K562 (cell line): Measurements from ENCODE around the gene ATXN7. TPM values are rescaled to one million over a fixed set of nuclear protein-coding genes. Genes with fewer than 3 reads are reported as not detected.

ENCODE experiments used
- ATAC-seq: fragments of 200-7000 bp; cut with Tn5 transposase; 3 replicates; pipeline ENCODE4 v1.9.1; 2020; ENCODE audit warnings: moderate library complexity
- BruUV-seq: library from RNA; stranded (reverse); fragments of 400-500 nt; replicated peaks from 2 replicates; lab custom pipeline; 2021; lab: Mats Ljungman, UMichigan
- CTCF ChIA-PET: fragments of 300-600 bp; formaldehyde crosslinking; extraction: SDS; loops from one replicate; lab custom pipeline; 2021; ENCODE audit warnings: low intra/inter-chr PET ratio; lab: Yijun Ruan, JAX
- POLR2A ChIA-PET: fragments of 300-600, 350-650 bp; sonication (Branson Sonifier 250); formaldehyde crosslinking; extraction: SDS; loops from one replicate; lab custom pipeline; 2021; ENCODE audit warnings: antibody characterized with exemption, inconsistent platforms; lab: Yijun Ruan, JAX
- DNase-seq, 4 experiments: peaks; one replicate each; pipeline versions ENCODE4 v3.0.0 to v3.0.0-alpha.2; 2011 to 2018; ENCODE audit warnings: low spot score in 3 of 4, mixed read lengths in 3 of 4; ENCODE audit errors: extremely low read depth in 1 of 4
- FAIRE-seq: peaks from 2 replicates; lab custom pipeline; 2011; peaks lifted over from hg19 to GRCh38; lab: Jason Lieb, UNC
- H2AFZ ChIP-seq: 2 replicates; pipeline ENCODE4 v1.6.0; 2011; ENCODE audit warnings: low read depth, low read length, control low read depth, inconsistent platforms
- H3K27ac ChIP-seq: fragments of 200-600 bp; 3 replicates; pipeline ENCODE4 v1.8.0; 2011; ENCODE audit warnings: low read depth, mild to moderate bottlenecking, control low read depth, inconsistent platforms, low read length, moderate library complexity, mixed read lengths; ENCODE audit errors: extremely low read depth
- H3K27me3 ChIP-seq, 2 experiments: fragments of 300-600 bp in 1 of 2; 2 replicates in 1 of 2; 3 replicates in 1 of 2; pipeline versions ENCODE4 v1.6.0 to v1.8.0; 2011; ENCODE audit warnings: inconsistent platforms in 2 of 2, low read length in 2 of 2, mild to moderate bottlenecking in 1 of 2, mixed read lengths in 1 of 2, moderate library complexity in 1 of 2; ENCODE audit not compliant: control insufficient read depth in 2 of 2, insufficient read depth in 2 of 2
- H3K36me3 ChIP-seq: fragments of 300-600 bp; 3 replicates; pipeline ENCODE4 v1.8.0; 2011; ENCODE audit warnings: mild to moderate bottlenecking, low read length, inconsistent platforms; ENCODE audit not compliant: control insufficient read depth, insufficient read depth
- H3K4me1 ChIP-seq, 2 experiments: fragments of 200-600 bp in 1 of 2; replicated peaks in 1 of 2; 2 replicates in 1 of 2; 3 replicates in 1 of 2; pipeline versions ENCODE4 v1.5.1 to v1.8.0; 2011; ENCODE audit warnings: inconsistent platforms in 2 of 2, low read length in 2 of 2, mild to moderate bottlenecking in 1 of 2, mixed read lengths in 1 of 2, moderate library complexity in 1 of 2; ENCODE audit not compliant: control insufficient read depth in 2 of 2, insufficient read depth in 2 of 2
- H3K4me2 ChIP-seq: 2 replicates; pipeline ENCODE4 v1.6.1; 2011; ENCODE audit warnings: low read length, control low read depth, inconsistent platforms, mixed read lengths; ENCODE audit not compliant: insufficient read depth
- H3K4me3 ChIP-seq: fragments of 200-600 bp; sonication (generic), shearing (Covaris generic); 2 replicates; pipeline ENCODE4 v1.5.1; 2016; ENCODE audit warnings: control low read depth, inconsistent platforms
- H3K79me2 ChIP-seq: fragments of 200-600 bp; 3 replicates; pipeline ENCODE4 v1.8.0; 2011; ENCODE audit warnings: low read length, inconsistent platforms; ENCODE audit not compliant: control insufficient read depth, insufficient read depth
- H3K9ac ChIP-seq, 2 experiments: 2 replicates each; pipeline versions ENCODE4 v1.6.0 to v1.6.1; 2011; ENCODE audit warnings: low read depth in 2 of 2, low read length in 2 of 2, control low read depth in 1 of 2, inconsistent platforms in 1 of 2, mild to moderate bottlenecking in 1 of 2, mixed read lengths in 1 of 2; ENCODE audit not compliant: insufficient read depth in 1 of 2
- H3K9me1 ChIP-seq: one replicate; pipeline ENCODE4 v1.6.0; 2011; ENCODE audit warnings: inconsistent platforms, mild to moderate bottlenecking, low read length, moderate library complexity; ENCODE audit not compliant: control insufficient read depth, insufficient read depth
- H3K9me3 ChIP-seq: replicated peaks from 2 replicates; pipeline ENCODE4 v1.5.1; 2011; ENCODE audit warnings: low read depth, low read length, inconsistent platforms; ENCODE audit not compliant: control insufficient read depth, insufficient read depth
- H4K20me1 ChIP-seq: replicated peaks from 2 replicates; pipeline ENCODE4 v1.6.1; 2011; ENCODE audit warnings: low read length, inconsistent platforms, mixed read lengths; ENCODE audit not compliant: control insufficient read depth, insufficient read depth
- CBX2 ChIP-seq: fragments of 200-600 bp; sonication (generic); IDR thresholded peaks from one replicate; pipeline ENCODE4 v1.6.1; 2012; ENCODE audit warnings: mild to moderate bottlenecking, low read length, inconsistent platforms; ENCODE audit not compliant: insufficient read depth, poor library complexity, severe bottlenecking
- CTBP1 ChIP-seq: fragments of 450-650 bp; IDR thresholded peaks from 2 replicates; pipeline ENCODE4 v1.6.1; 2016; ENCODE audit warnings: borderline replicate concordance
- DACH1 ChIP-seq: fragments of 450-650 bp; IDR thresholded peaks from 2 replicates; pipeline ENCODE4 v1.6.1; 2018; ENCODE audit not compliant: partially characterized antibody
- DPF2 ChIP-seq: fragments of 450-650 bp; IDR thresholded peaks from 2 replicates; pipeline ENCODE4 v1.6.1; 2016
- FOXP4 ChIP-seq: sonication (generic); formaldehyde crosslinking; IDR thresholded peaks from 2 replicates; pipeline ENCODE4 v1.8.0; 2022; ENCODE audit warnings: mild to moderate bottlenecking, missing genetic modification reagents, borderline replicate concordance
- GATA2 ChIP-seq: sonication (generic); formaldehyde crosslinking; IDR thresholded peaks from 2 replicates; pipeline ENCODE4 v1.4.0; 2020; ENCODE audit warnings: mild to moderate bottlenecking, missing genetic modification reagents
- KLF10 ChIP-seq: fragments of 250-450 bp; sonication (Bioruptor Pico); IDR thresholded peaks from 2 replicates; pipeline ENCODE4 v1.6.1; 2021; ENCODE audit warnings: matching md5 sums
- MNT ChIP-seq, 2 experiments: fragments of 450-650 bp; conservative IDR thresholded peaks; 2 replicates each; pipeline ENCODE4 v1.6.1; 2017; ENCODE audit warnings: mild to moderate bottlenecking in 2 of 2, moderate library complexity in 2 of 2
- RBM14 ChIP-seq: fragments of 200-400 bp; formaldehyde crosslinking; IDR thresholded peaks from 2 replicates; pipeline ENCODE4 v1.6.1; 2018; ENCODE audit warnings: low read depth, mild to moderate bottlenecking, low read length, moderate library complexity, borderline replicate concordance; ENCODE audit not compliant: insufficient read depth
- ZBTB8A ChIP-seq: fragments of 450-650 bp; IDR thresholded peaks from 2 replicates; pipeline ENCODE4 v1.6.1; 2018; ENCODE audit warnings: mild to moderate bottlenecking, moderate library complexity; ENCODE audit not compliant: partially characterized antibody
- WGBS: fragments of 100-300 bp; shearing (Covaris generic); methylation state at CpG from one replicate; pipeline ENCODE4 v1.1.6; 2016; ENCODE audit warnings: low coverage, mixed read lengths; ENCODE audit not compliant: insufficient coverage; ENCODE audit errors: missing lambda C conversion rate; 5-methylcytosine and 5-hydroxymethylcytosine counted together
- in situ Hi-C: fragments of 300-500 bp; cut with MboI; formaldehyde crosslinking; loops from 4 replicates; pipeline ENCODE4 v1.15.0; 2018; ENCODE audit warnings: inconsistent platforms, mixed read lengths
- intact Hi-C: fragments of 100-400 bp; cut with micrococcal nuclease; formaldehyde crosslinking; loops from 2 replicates; pipeline ENCODE4 v1.14.2; 2022
- polyA plus RNA-seq, 8 experiments: library from polyadenylated mRNA; depleted of rRNA in 4 of 8; stranded (reverse) in 5 of 8; unstranded in 3 of 8; fragments of >200 nt; fragmentation: Nextera tagmentation in 2 of 8; fragmentation: Illumina TruSeq in 1 of 8; extraction: Ambion mirVana in 2 of 8; extraction: Trizol in 1 of 8; gene quantifications; 2 replicates each; pipeline versions ENCODE4 v1.2.1 to v1.2.3, GENCODE V29; 2011 to 2014; ENCODE audit warnings: inconsistent platforms in 1 of 8, missing spikeins in 1 of 8
- total RNA-seq, 7 experiments: library from RNA; depleted of rRNA in 6 of 7; stranded (reverse); fragments of >200 nt in 6 of 7; fragmentation: Illumina TruSeq in 2 of 7; extraction: Trizol in 2 of 7; gene quantifications; 2 replicates each; pipeline versions ENCODE4 v1.2.1 to v1.2.3, GENCODE V29; 2011 to 2021; ENCODE audit warnings: low replicate concordance in 1 of 7

ATXN7 gene
- total and polyA plus RNA-seq, 9 of the 15 experiments (the other 6 are each of a cell fraction or from before 2014, with no cell fraction given): 0.41 to 9.2 (median 6.7) TPM

GRCh38 chr3:64047787-64048186, 184.1 kb downstream of the ATXN7 start:
- no peaks in the 10 kb centered on the region for H3K79me2 ChIP-seq
- intact Hi-C loops: no loop called here
- H3K4me1 ChIP-seq: no peaks in the 10 kb centered on the region; a peak in 1 of 5 replicates
- no peak for ATAC-seq
- H3K4me3 ChIP-seq: no peak overlapping the region
- no peaks in the 10 kb centered on the region for H3K9me1 ChIP-seq
- H3K9me3 ChIP-seq: no peaks in the 10 kb centered on the region
- WGBS: 3% methylated on average over 6 of the region's 7 CpGs
- no peaks in the 10 kb centered on the region for H3K36me3 ChIP-seq
- no peak for DNase-seq
- BruUV-seq: no TSS peak
- no peak overlapping the region for H3K9ac ChIP-seq
- CTCF ChIA-PET: no interaction called here
- H3K27me3 ChIP-seq: no peaks in the 10 kb centered on the region; a peak in 1 of 5 replicates
- FAIRE-seq: no peak
- no peak overlapping the region for H3K4me2 ChIP-seq
- in situ Hi-C loops: no loop called here
- TF ChIP-seq RBM14: no peak
- no peak for TF ChIP-seq CBX2
- TF ChIP-seq KLF10 (CRISPR knock-in tag): no peak
- TF ChIP-seq ZBTB8A: no peak
- TF ChIP-seq MNT (conservative IDR thresholded peaks at IDR 0.05): no peak
- TF ChIP-seq DPF2: no peak
- TF ChIP-seq CTBP1: no peak
- TF ChIP-seq DACH1: no peak
- no peak for TF ChIP-seq GATA2
- no peak for TF ChIP-seq FOXP4
- H3K27ac ChIP-seq: no peak overlapping the region
- no peak overlapping the region for H2AFZ ChIP-seq
- no peaks in the 10 kb centered on the region for H4K20me1 ChIP-seq
- POLR2A ChIA-PET: no interaction called here
